GM12801 (cell line): ENCODE data around the gene ZNRD2.

ENCODE experiments used
- CTCF ChIP-seq: IDR thresholded peaks from one replicate; pipeline ENCODE4 v1.5.1; 2011; ENCODE audit warnings: control low read depth; ENCODE audit not compliant: insufficient read length; ENCODE audit errors: extremely low read depth

The ZNRD2 gene

GRCh38 chr11:65529475-65530156 is 40.7 kb upstream of the ZNRD2 start:
- TF ChIP-seq CTCF, result no peak

- no peak for TF ChIP-seq CTCF
Observed at GRCh38 chr11:65530157-65530496, 40.1 kb upstream of the ZNRD2 start.

GRCh38 chr11:65532388-65533064 is 37.8 kb upstream of the ZNRD2 start:
- TF ChIP-seq CTCF, result no peak

GRCh38 chr11:65535102-65535501 is 35.2 kb upstream of the ZNRD2 start:
- no peak for TF ChIP-seq CTCF

GRCh38 chr11:65536412-65537295 is 33.6 kb upstream of the ZNRD2 start:
- TF ChIP-seq CTCF, result no peak

GRCh38 chr11:65537296-65537597 is 33.0 kb upstream of the ZNRD2 start:
- TF ChIP-seq CTCF, result no peak

GRCh38 chr11:65537620-65538231 is 32.6 kb upstream of the ZNRD2 start:
- TF ChIP-seq CTCF, result no peak
